ENCODE measurements around the gene SHC4.
"Not testable (repeated sequence)": the region's sequence is repeated elsewhere in the genome, so short reads cannot be mapped to it uniquely, and the experiment has no call there.

SHC4 gene

GRCh38 chr15:48790466-48791115 lies 173.1 kb downstream of the SHC4 start:
- DNase-seq: not testable (repeated sequence)

GRCh38 chr15:48785712-48786111 lies 178.0 kb downstream of the SHC4 start:
- DNase-seq: no peak

- DNase-seq: no peak
Observed at GRCh38 chr15:48785195-48785594, 178.5 kb downstream of the SHC4 start.

GRCh38 chr15:48784756-48785155 lies 179.0 kb downstream of the SHC4 start:
- no peak for DNase-seq

GRCh38 chr15:48782911-48783310 lies 180.8 kb downstream of the SHC4 start:
- no peak for DNase-seq

- DNase-seq: no peak
Observed at GRCh38 chr15:48781481-48782081, 182.1 kb downstream of the SHC4 start.

GRCh38 chr15:48781017-48781416 lies 182.7 kb downstream of the SHC4 start:
- DNase-seq: no peak

GRCh38 chr15:48778331-48778730 lies 185.4 kb downstream of the SHC4 start:
- DNase-seq: no peak

- DNase-seq: no peak
Observed at GRCh38 chr15:48777645-48778330, 185.9 kb downstream of the SHC4 start.

GRCh38 chr15:48775546-48775945 lies 188.2 kb downstream of the SHC4 start:
- DNase-seq: no peak

GRCh38 chr15:48774484-48774883 lies 189.2 kb downstream of the SHC4 start:
- no peak for DNase-seq
